ENCODE measurements around the gene CIB4.

Gene CIB4

GRCh38 chr2:26552641-26553374 is 88.4 kb downstream of the CIB4 start:
- TF ChIP-seq TAF1 (IDR thresholded peaks at IDR 0.05; ENCODE audit: borderline replicate concordance, insufficient read depth, low read length): no peak
- no peak for TF ChIP-seq REST (IDR thresholded peaks at IDR 0.05; ENCODE audit: insufficient read depth in 1 of 2, low read depth in 2 of 2, low read length in 2 of 2)
- TF ChIP-seq FOXP2 (optimal IDR thresholded peaks at IDR 0.05; ENCODE audit: borderline replicate concordance, extremely low read depth, extremely low read length, insufficient read depth): no peak
- no peak for TF ChIP-seq POLR2AphosphoS5 (IDR thresholded peaks at IDR 0.05; ENCODE audit: low read depth, low read length)

DNA sequence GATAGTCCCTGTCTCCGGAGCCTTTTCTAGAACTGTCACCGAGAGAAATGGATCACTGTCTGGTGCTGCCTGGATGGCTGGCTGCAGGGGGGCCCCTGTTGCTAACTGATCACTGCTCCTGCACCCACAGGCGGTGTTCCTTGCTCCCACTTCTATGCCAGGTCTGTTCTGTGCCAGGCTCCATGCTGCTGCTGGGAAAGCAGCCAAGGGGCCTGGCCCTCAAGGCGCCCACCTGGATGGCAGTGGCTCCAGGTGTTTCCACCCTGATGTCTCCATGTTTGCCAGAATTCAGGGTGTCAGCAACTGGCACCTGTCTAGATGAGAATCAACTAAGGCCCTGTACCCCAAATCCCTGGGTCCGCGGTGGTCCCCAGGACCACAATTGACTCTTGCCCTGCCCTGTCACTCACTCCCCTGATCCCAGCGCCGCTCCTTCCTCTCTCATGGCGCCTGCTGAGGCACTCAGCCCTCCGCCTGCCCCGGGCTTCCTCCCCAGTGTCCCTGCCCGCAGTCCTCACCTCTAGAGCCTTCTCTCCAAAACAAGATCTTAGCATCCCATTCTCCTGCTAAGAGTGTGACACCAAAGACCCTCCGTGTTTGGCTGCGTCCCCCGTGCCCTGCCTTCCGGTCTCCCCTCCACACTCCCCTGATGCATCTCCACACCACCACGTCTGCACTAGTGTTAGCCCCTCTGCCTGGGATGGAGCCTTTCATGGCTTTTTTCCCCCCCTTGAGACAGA is 90.7 kb downstream of the CIB4 start:
- no peak for TF ChIP-seq POLR2AphosphoS5 (IDR thresholded peaks at IDR 0.05; ENCODE audit: low read depth, low read length)

DNA sequence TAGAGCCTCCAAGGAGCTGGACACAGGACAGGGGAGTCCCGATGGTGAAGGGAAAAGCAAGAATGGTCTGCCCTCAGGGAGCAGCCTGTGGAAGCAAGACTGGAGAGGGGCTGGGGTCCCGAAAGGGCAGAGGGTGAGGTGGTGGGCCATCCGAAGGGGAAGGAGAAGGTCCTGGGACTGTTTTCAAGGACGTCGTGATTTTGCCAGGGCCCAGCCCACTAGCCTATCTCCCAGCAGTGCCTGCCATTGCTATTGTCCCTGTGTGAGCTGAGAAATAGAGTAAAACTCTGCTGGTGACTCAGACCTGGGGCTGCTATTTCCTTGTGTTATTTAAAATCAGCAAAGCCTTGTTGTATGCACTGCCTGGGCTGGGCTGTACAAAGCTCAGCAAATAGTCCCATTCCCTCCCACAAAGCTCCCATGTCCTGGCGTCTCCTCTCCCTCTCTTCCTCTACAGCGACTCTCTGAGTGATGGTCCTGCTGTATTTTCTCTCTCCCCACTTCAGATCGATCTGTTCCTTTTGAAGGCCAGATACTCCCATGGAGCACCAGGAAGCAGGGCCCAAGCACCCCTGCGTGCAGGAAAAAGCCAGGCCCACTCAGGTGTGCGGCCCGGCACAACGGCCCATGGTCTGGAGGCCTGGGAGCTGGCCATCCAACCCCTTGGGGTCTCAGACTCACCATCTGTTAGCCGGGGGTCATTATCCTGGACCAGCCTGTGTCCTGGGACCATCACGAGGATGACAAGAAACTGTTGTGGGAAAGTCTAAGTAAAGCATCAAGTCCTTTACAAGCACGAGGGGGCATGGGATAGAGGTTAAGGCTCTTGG is 98.3 kb downstream of the CIB4 start:
- no peak for TF ChIP-seq REST (IDR thresholded peaks at IDR 0.05; ENCODE audit: insufficient read depth in 1 of 2, low read depth in 2 of 2, low read length in 2 of 2)
- TF ChIP-seq SIN3A (IDR thresholded peaks at IDR 0.05; ENCODE audit: borderline replicate concordance, insufficient read depth, low read length): no peak
- TF ChIP-seq TAF1 (IDR thresholded peaks at IDR 0.05; ENCODE audit: borderline replicate concordance, insufficient read depth, low read length): no peak
- no peak for TF ChIP-seq FOXP2 (optimal IDR thresholded peaks at IDR 0.05; ENCODE audit: borderline replicate concordance, extremely low read depth, extremely low read length, insufficient read depth)
- no peak for TF ChIP-seq POLR2AphosphoS5 (IDR thresholded peaks at IDR 0.05; ENCODE audit: low read depth, low read length)

DNA sequence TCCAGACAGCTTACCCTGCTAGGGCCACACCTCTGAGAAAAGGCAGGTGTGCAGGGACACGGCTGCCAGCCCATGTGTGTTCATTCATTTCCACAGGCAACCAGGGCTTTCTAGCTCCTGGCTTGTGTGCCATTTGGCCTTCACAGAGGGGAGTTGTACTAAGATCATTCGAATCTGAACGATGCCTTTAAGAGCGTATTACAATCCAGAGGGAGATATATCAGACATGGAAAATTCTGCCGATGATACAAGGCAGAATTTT is 99.0 kb downstream of the CIB4 start:
- TF ChIP-seq REST (IDR thresholded peaks at IDR 0.05; ENCODE audit: insufficient read depth in 1 of 2, low read depth in 2 of 2, low read length in 2 of 2) (no peak), POLR2AphosphoS5 (IDR thresholded peaks at IDR 0.05; ENCODE audit: low read depth, low read length) (no peak), FOXP2 (optimal IDR thresholded peaks at IDR 0.05; ENCODE audit: borderline replicate concordance, extremely low read depth, extremely low read length, insufficient read depth) (no peak), TAF1 (IDR thresholded peaks at IDR 0.05; ENCODE audit: borderline replicate concordance, insufficient read depth, low read length) (no peak), SIN3A (IDR thresholded peaks at IDR 0.05; ENCODE audit: borderline replicate concordance, insufficient read depth, low read length) (no peak)

DNA sequence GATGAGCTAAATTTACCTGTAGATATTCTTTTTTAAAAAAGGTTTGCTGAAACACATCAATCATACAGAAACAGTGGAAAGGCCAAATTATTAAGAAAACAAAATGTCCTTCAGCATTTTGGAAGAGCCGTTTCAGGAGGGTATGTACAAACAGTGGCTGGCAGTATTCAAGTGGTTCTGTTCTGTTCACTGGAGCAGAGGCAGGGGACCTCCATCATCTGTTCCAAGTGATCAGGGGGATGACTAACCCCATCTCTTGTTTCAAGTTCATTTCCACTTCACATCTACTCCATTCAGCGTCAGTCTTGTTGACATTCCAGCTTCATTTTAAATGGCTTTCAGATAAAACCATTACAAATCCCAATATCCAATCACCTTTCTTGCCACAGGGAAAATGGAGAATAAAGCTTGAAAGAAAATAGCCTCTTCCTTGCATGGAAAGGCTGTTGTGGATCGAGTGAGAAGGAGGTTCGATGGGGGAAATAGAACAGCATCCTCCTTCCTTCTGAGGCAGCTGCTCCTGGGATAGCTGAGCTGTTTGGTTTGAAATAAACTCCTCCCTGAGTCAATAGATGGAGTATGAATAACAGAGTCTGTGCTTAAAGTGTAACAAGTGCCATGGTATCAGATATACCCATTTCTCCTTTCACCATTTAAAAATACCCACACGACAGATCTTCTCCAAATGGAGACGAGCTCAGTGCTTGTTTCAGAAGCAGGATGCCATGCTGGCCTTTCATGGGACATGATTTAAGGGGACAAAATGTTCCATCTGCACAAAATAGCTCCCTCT is 99.6 kb downstream of the CIB4 start:
- TF ChIP-seq REST (IDR thresholded peaks at IDR 0.05; ENCODE audit: insufficient read depth in 1 of 2, low read depth in 2 of 2, low read length in 2 of 2) (no peak), TAF1 (IDR thresholded peaks at IDR 0.05; ENCODE audit: borderline replicate concordance, insufficient read depth, low read length) (no peak), FOXP2 (optimal IDR thresholded peaks at IDR 0.05; ENCODE audit: borderline replicate concordance, extremely low read depth, extremely low read length, insufficient read depth) (no peak), POLR2AphosphoS5 (IDR thresholded peaks at IDR 0.05; ENCODE audit: low read depth, low read length) (no peak), SIN3A (IDR thresholded peaks at IDR 0.05; ENCODE audit: borderline replicate concordance, insufficient read depth, low read length) (no peak)
